ENCODE measurements around the gene NUDC. TPM values are rescaled to one million over a fixed set of nuclear protein-coding genes. Genes with fewer than 3 reads are reported as not detected.

The NUDC gene
- total RNA-seq, 2 experiments from 2014 or later: 43.0 to 44.6 TPM

DNA sequence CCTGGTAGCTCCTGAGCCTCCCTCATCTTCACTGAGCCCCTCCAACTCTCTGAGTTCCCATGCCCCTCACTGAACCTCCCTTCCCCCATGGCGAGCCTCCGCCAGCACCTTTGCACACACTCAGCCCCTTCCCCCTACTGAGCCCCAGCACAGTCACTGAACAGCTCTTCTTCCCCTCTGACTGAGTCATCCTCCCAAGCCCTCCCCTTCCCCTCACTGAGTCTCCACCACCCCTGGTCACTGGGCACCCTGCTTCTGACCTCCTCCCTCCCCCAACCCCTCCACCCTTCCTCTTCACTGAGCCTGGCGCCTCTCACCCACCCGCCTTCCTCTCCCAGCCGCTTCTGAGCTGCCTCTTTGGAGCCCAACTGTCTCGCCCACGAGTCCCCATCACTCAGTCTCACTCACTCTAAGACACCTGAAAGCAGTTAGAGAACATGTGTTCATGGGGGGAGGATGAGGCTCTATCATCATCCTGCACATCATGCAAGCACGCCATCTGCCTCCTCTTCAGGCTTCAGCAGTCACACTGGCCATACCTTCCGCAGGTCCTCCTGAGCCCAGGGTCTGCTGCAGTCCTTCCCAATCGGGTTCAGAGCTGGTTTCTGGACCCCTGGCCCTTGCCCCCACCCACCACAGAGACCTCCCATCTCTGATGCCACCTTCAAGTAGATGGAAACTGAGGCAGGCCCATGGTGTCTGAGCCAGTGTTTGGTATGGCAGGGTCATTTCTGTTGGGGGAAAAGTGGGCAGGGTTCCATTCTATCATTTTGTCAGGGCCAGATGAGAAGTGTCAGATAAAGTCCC lies 70.0 kb downstream of the NUDC start:
- Histone ChIP-seq H3K36me3 (ENCODE audit: insufficient read depth, low read length) (no peaks in the 10 kb centered on the region), H3K9me3 (ENCODE audit: control insufficient read depth in 1 of 2, insufficient read depth in 1 of 2, low read length in 2 of 2) (peaks cover 0 to 5% of the 10 kb centered on the region in 2 experiments), H3K4me1 (ENCODE audit: insufficient read depth, low read length) (peaks cover 15% of the 10 kb centered on the region), H3K27ac (ENCODE audit: low read depth in 1 of 2, low read length in 2 of 2) (no peak overlapping the region), H3K27me3 (ENCODE audit: control insufficient read depth in 1 of 2, insufficient read depth in 2 of 2, low read length in 2 of 2) (peaks cover 35 to 37% of the 10 kb centered on the region in 2 experiments), H3K4me3 (ENCODE audit: low read length) (no peak overlapping the region)
- no peaks in the 10 kb centered on the region for H3K36me3 Mint-ChIP-seq (ENCODE audit: low read depth)
- intact Hi-C loops (cut with DNase I, micrococcal nuclease): loop anchor here in 1 of 2 experiments (10.0 kb wide), 1 partner anchor 783 kb away; the partner anchor contains the start of gene STX12
- H3K9me3 Mint-ChIP-seq: no peaks in the 10 kb centered on the region
- ChIA-PET POLR2A (no interaction called here), CTCF (no interaction called here)
- H3K27ac Mint-ChIP-seq: no peak overlapping the region
- ATAC-seq (ENCODE audit: poor library complexity) (peak; percentile 27), DNase-seq (peak in 2 of 14 experiments; percentile 49 to 61)
- no peak for TF ChIP-seq CTCF (IDR thresholded peaks at IDR 0.05)
- H3K4me3 Mint-ChIP-seq: peak overlapping the region; percentile 27
- peaks cover 64% of the 10 kb centered on the region for H3K27me3 Mint-ChIP-seq
- H3K4me1 Mint-ChIP-seq (ENCODE audit: low read depth): peaks cover 10% of the 10 kb centered on the region

GRCh38 chr1:26993237-26994019 lies 71.9 kb downstream of the NUDC start, which contains the start of gene TRNP1:
Gene TRNP1, plus strand, starts transcription at chr1:26993692. Its CDS starts 95 bp downstream, at chr1:26993787.
- DNase-seq (peak; percentile 39 to 87 (median 59)), ATAC-seq (ENCODE audit: poor library complexity) (peak; percentile 60)
- CTCF ChIA-PET: interaction anchor here (0.6 to 2.8 kb wide), 2 partner anchors 20 to 51 kb away, joined by 6 to 11 read pairs; no protein-coding TSS in a partner anchor
- intact Hi-C loops (cut with DNase I, micrococcal nuclease): loop anchor here in 1 of 2 experiments (10.0 kb wide), 1 partner anchor 781 kb away; the partner anchor contains the start of gene STX12
- H3K9me3 ChIP-seq (ENCODE audit: control insufficient read depth in 1 of 2, insufficient read depth in 1 of 2, low read length in 2 of 2): peaks cover 0 to 5% of the 10 kb centered on the region in 2 experiments
- H3K9me3 Mint-ChIP-seq: no peaks in the 10 kb centered on the region
- peaks cover 68% of the 10 kb centered on the region for H3K27me3 Mint-ChIP-seq
- peak within 1 kb of the TSS; percentile 89 for H3K4me3 Mint-ChIP-seq
- H3K4me1 Mint-ChIP-seq (ENCODE audit: low read depth): peaks cover 17% of the 10 kb centered on the region
- H3K36me3 Mint-ChIP-seq (ENCODE audit: low read depth): no peaks in the 10 kb centered on the region
- no peak for TF ChIP-seq CTCF (IDR thresholded peaks at IDR 0.05)
- H3K27me3 ChIP-seq (ENCODE audit: control insufficient read depth in 1 of 2, insufficient read depth in 2 of 2, low read length in 2 of 2): peaks cover 42 to 48% of the 10 kb centered on the region in 2 experiments
- no peak within 1 kb of the TSS for H3K27ac ChIP-seq (ENCODE audit: low read depth in 1 of 2, low read length in 2 of 2)
- H3K4me1 ChIP-seq (ENCODE audit: insufficient read depth, low read length): peaks cover 23% of the 10 kb centered on the region
- peak within 1 kb of the TSS; percentile 36 for H3K4me3 ChIP-seq (ENCODE audit: low read length)
- no peak within 1 kb of the TSS for H3K27ac Mint-ChIP-seq
- H3K36me3 ChIP-seq (ENCODE audit: insufficient read depth, low read length): no peaks in the 10 kb centered on the region
- POLR2A ChIA-PET: interaction anchor here (1.4 kb wide), 1 partner anchor 161 kb away, joined by 3 read pairs; the partner anchor contains the start of gene SLC9A1
